RPMI8226 (cell line): ENCODE results near the gene DRC3.
A peak's percentile ranks its signal among the peaks of the same experiment; 100 is the strongest.

ENCODE experiments used
- DNase-seq: peaks from one replicate; pipeline ENCODE4 v3.0.0-alpha.2; 2015

DRC3 gene

GRCh38 chr17:18025241-18025944 lies 52.7 kb downstream of the DRC3 start:
- no peak for DNase-seq

- no peak for DNase-seq
These were observed 53.5 kb downstream of the DRC3 start for GRCh38 chr17:18025945-18026776.

- no peak for DNase-seq
These were observed 54.6 kb downstream of the DRC3 start for GRCh38 chr17:18027280-18027679.

DNA sequence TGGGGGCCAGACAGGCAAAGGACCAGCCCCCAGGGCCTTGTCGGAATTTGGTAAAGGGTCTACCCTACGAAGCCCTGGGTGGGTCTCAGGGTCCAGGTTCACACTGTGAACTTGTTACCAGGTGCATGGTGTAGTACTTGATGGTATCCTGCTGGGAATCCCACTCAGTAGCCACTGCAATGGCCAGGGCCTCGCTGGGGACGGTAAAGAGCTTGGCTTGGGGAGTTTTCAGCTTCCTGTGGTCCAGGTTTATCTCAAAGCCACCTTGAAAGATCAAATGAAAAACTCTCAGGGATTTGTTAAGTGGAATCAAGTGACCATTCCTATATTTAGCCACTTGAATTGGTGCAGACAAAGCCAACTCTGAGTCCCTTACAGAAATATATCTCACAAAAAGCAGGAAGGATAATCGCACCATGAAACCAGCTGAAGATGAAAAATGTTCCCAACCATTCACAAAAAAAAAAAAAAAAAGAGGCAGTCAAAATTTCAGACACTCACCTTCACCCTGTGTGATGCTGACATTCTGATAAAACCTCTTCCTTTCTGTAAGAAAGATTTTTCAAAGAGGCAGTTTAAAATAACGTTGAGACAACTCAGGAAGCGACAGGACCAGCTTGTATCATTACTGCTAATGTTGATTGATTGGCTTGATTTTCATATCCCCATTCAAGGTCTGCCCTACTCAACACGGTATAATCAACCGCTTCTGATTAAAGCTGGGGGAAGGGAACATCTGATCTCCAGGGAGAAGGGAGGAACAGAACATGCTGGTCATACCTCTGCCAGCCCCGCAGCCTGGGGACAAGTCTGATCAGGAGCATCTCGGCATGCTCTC lies 55.7 kb downstream of the DRC3 start:
- DNase-seq: no peak

- no peak for DNase-seq
These were observed 56.4 kb downstream of the DRC3 start for GRCh38 chr17:18028952-18029540.

- DNase-seq: no peak
These were observed 59.3 kb downstream of the DRC3 start for GRCh38 chr17:18031955-18032354.

- peak; percentile 89 for DNase-seq
These were observed 60.9 kb downstream of the DRC3 start for GRCh38 chr17:18033442-18034099.

DNA sequence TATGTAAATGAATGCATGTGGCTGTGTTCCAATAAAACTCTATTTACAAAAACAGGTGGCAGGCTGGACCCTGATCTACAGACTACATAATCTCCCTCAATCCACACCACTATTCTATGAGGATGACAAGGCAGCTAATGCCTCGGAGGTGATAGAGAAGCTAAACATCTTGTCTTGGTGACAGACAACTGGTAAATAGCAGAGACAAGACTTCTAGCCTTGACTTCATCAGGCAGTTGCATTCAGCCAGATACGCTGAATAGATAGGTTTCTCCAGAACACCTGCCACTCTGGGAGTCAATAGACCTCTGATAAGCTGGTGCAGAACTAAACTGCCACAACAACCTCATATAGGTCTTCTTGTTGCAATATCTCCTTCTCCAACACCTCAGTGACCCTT lies 63.0 kb downstream of the DRC3 start:
- DNase-seq: no peak

- DNase-seq: peak; percentile 44
These were observed 64.8 kb downstream of the DRC3 start for GRCh38 chr17:18037486-18037885.

- DNase-seq: peak; percentile 67
These were observed 65.6 kb downstream of the DRC3 start for GRCh38 chr17:18038149-18038850.

- peak; percentile 100 for DNase-seq
These were observed 66.3 kb downstream of the DRC3 start, which contains the start of the genes ATPAF2 and GID4 for GRCh38 chr17:18038861-18039534. Gene ATPAF2, minus strand, starts transcription at chr17:18039168. Its CDS starts 155 bp downstream, at chr17:18039013. Gene GID4, plus strand, starts transcription at chr17:18039408. Its CDS starts 57 bp downstream, at chr17:18039465.

- peak; percentile 70 for DNase-seq
These were observed 67.0 kb downstream of the DRC3 start for GRCh38 chr17:18039535-18040260.

DNA sequence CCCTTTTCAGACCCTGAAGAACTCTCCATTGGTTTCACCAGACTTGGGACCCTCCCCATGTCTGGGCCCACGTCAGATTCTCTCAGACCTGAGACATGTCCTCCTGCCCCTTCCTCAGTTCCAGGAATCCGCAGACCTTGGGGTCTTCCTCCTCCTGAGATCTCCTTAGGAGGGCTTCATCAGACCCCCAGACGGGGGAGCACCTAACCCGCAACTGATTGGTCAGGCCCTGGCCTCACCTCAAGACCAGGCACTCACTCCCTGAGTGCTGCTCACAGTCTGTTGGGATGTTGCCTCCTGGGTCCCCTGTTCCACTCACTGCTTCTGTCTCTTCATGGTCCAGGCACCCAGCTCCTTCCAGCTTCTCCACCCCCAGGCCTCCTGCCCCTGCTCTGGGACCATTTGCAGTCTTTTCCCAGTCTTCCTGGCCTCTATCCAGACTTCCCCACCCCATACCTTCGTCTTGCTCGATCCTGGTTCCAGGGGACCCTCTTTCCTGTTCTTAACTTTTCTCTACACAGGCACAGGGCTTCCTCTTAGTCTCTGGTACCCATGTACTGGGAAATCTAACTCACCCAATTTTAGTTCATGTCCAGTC lies 67.7 kb downstream of the DRC3 start:
- DNase-seq: no peak

GRCh38 chr17:18041776-18042175 lies 69.1 kb downstream of the DRC3 start:
- no peak for DNase-seq

DNA sequence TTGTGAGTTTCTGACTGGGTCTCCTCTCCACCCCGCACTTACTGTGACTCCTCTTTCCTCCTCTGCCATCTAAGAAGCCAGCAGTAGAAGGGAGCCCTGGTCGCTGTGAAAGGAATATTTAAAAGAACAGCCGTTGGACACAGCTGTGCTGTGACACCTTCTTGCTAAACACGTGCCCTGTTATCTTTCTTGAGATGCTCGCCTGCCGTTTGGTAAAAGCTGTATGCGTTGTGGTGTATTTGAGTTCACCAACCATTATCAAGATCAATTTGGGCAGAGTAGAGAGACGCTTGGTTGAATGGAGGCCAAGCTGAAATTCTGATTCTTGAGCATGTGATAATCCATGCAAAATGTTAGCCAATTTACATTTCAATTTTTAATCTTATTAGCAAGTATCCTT lies 70.3 kb downstream of the DRC3 start:
- DNase-seq: no peak

GRCh38 chr17:18043491-18043890 lies 70.8 kb downstream of the DRC3 start:
- peak; percentile 27 for DNase-seq

DNA sequence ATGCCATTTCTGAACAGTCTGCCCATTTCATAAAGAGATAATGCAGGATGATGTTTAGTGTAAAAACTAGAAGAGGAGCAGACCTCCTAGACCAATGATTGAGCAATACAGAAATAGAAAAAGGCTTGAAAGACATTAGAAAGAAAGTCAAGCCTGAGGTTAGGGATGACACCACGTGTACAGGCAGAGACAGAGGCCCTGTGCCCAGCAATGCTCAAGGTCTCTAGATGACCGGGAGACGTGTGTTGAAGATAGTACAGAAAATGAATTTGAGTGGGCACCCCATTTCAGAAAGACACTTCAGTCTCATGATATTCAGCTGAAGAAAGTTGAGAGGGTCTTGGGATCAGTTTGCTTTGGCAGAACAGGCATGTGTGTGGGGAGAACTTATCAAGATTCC lies 71.9 kb downstream of the DRC3 start:
- no peak for DNase-seq

GRCh38 chr17:18045691-18046350 lies 73.2 kb downstream of the DRC3 start:
- DNase-seq: no peak

GRCh38 chr17:18055597-18055996 lies 82.9 kb downstream of the DRC3 start:
- DNase-seq: no peak
